SKM-1 (cell line): ENCODE results near the gene LST1.
"Not testable (repeated sequence)": the region's sequence is repeated elsewhere in the genome, so short reads cannot be mapped to it uniquely, and the experiment has no call there.

Experiments used
- DNase-seq: peaks from one replicate; lab custom pipeline; 2025; ENCODE audit not compliant: unreplicated experiment; lab: John Stamatoyannopoulos, UW

LST1 gene

DNA sequence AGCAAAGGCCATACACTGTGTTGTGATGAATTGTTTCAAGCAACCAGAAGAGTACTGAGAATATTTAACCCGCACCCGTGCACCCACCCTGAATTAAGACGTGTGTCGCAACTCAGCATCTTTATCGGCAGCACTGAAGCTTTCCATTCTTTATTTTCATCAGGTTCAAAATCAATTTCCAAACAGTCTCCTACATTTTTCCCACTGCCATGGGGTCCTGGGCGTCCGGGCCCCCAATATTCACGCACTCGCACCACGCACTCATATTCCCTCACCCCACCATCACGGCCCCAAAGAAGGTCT lies 5.7 kb upstream of the LST1 start:
- no peak for DNase-seq

DNA sequence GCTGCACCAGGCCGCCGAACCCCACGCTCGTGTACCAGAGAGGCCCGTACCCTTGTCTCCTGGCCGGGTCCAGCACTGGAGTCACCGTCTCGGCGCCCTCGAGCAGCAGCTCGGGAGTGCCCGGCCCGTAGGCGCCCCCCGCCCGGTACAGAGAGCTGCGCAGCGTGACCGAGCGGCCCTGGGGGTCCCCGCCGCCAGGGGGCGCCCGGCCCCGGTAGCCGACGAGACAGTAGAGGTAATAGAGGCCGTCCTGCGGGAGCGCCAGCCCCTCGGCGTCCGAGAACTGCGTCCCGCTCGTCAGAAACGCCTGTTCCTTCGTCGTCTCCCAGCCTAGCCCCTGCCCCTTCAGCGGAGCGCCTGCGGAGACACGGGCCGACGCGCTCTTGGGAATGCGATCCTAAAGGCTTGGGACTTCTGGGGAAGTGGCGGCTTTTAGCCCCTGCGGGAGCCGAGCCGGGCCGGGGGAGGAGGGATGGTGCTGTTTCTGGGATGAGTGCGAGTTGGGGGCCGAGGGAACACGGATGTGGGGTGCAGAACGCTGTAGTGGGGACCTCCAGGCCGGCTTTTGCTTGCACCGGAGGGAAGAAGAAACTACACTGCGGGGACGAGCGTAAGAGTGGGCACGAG lies 5.2 kb upstream of the LST1 start:
- peak; percentile 63 for DNase-seq

DNA sequence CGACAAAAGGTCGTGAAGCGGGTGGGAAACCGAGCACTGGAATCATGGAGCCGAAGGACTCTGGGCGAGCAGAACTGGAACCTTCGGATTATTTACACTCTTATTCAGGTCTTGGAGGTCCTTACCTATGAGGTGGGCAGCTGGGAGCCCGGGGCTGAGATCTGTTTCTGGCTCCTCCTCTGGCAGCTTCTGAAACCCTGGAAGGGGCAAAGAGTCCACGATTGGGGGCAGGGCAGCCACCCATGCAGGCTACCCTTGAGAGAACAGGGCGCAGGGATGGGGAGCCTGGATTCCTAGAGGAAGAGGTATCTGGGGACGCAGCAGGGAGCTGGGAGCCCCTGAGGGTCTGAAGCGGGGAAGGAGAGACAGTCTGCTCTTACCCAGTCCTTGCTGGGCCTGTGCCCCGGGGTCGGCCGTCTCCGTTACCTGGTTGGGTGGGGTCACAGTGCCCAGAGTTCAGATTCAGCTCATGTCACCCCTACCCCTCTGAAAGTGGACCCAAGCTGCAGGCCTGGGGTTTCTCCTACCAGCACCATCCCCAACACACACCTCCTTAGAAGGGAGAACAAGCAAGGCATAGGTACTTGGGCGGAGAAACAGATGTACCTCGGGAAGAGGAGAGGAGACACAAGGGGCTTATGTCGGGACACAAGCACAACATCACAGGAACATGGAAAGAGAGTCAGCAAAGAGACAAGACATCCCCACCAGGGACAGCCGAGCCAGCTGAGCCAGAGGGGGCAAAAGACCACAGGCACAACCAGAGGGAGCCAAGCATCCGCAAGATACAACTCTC lies 4.4 kb upstream of the LST1 start:
- no peak for DNase-seq

DNA sequence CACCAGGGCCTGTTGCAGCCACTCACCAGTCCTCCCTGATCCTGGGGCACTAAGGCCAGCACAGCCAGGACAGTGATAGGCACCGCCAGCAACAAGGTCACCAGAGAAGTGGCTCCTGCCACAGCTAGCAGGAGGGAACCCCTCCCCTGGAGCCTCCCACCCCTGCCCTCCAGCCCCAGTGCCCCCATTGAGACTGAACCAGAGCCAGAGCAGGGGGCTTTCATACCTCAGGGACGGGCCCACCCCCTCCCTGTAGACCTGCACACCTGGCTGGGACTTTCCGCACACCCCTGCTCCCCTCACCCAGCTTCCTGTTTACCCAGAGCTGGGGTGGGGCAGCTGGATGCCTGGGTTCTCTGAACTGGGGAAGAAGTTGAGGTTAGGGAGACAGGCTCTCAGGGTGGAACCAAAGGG lies 3.8 kb upstream of the LST1 start, which contains the start of gene LTB:
Gene LTB, minus strand, starts transcription at position 195 of the 414 bp plus-strand sequence. Its CDS starts 7 bp downstream, at position 188.
- DNase-seq = no peak

DNA sequence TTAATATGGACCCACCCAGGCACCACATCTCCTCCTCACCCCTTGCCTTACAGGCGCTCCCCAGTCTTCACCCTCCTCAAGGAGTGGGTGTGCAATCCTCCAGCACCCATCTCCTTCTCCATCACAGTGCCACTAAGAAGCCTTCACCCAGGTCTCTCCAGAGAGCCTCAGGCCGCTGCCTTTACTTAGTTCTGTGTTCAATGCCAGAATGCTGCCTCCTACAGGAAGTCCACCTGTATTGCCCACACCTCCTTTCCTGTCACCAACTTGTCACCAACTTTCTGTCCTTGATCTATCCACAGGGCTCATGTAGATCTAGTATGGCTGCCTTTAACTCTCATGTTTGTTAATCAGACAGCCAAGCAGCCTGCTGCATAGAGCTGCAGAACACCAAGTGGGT lies 586 bp upstream of the LST1 start:
- peak; percentile 50 for DNase-seq

DNA sequence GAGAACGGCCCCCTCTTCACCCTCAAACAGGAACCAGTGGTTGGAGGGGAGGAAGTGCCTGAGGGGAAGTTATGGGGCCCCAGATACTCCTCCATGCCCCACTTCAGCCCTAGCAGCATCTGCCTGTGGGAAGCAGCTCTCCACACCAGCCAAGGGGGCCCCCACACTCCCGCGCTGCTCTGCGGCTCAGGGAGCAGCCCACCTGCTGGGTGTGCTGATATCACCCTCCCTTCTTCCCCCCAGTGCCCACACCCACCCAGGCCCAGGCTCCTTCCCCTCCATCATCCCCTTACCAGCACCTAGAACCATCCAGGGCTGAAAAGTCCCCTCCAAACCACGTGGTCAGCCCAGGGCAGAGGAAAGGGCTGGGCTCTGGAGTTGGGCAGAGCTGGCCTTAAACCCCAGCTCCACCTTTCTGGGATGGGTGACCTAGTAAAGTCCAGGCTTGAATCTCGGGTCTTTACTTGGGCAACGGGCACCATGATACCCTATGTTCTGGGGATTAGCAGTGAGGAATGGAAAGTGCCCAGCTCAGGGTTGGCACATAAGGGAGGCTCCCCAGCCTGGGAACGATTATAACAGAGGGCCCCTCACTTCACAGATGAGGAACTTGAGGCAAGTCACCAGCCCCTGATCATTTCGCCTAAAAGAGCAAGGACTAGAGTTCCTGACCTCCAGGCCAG lies 663 bp downstream of the LST1 start:
- DNase-seq = peak; percentile 81

DNA sequence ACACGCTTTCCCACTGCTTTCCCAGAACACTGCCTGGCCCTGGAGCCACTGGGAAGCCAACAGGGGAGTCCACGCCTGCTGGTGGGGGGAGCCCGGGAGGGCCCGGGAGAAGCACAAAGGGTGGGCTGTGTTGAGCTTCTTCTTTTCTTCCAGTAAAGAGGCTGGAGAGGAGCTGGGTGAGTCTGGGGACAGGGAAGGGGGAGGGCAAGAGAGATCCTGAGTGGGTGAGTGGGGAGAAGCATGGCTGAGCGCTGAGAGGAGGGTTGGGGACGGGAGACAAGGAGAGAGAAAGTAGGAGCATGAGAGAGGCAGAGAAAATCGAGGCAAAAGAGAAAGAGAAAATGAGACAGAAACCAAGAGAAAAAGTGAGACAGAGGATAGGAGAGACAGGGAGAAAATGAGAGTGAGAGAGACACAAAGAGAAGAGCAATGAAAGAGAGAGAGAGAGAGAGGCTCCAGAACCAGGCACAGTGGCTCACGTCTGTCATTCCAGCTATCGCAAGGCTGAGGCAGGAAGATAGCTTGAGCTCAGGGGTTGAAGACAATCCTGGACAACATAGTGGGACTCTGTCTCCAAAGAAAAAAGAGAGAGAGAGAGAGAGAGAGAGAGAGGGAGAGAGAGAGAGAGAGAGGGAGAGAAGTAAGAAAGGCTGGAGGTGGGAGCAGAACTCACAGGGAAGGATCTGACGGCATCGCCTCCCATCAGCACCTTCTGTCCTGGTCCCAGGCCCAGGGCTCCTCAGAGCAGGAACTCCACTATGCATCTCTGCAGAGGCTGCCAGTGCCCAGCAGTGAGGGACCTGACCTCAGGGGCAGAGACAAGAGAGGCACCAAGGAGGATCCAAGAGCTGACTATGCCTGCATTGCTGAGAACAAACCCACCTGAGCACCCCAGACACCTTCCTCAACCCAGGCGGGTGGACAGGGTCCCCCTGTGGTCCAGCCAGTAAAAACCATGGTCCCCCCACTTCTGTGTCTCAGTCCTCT lies 2.0 kb downstream of the LST1 start:
- no peak for DNase-seq

DNA sequence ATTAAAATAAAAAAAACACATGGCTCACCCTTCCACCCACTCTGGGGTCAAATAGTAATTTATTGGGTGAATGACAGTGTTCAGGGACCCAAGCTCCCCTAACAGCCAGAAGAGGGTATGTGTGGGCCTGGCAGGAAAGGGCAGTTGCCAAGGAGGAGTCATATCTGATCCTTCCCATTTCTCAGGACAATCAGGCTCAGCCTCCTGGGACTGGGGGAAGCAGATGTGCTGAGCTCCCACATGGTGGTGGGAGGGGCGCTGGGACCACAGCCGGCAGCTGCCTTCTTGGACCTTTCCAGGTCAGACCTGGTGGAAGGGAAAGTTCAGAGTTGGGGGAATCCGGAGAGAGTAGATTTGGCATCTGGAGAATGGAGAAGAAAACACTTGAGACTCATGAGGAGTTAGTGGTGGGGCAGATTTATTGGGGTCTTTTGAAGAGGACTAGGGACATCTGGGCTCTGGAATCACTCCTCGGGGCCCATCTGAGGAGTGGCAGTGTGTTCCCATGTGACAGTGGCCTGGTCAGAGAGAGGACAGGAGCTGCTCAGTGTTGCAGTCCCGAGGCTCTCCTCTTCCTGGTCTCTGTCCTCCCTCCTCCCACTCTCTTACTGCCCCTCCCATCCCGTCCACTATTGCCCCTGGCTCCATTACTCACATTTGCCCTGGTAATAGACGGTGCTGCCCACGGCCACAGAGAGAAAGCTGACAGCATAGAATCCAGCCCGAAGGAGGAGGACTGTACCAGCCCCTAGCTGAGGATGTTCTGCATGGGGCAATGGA lies 3.0 kb downstream of the LST1 start:
- no peak for DNase-seq

DNA sequence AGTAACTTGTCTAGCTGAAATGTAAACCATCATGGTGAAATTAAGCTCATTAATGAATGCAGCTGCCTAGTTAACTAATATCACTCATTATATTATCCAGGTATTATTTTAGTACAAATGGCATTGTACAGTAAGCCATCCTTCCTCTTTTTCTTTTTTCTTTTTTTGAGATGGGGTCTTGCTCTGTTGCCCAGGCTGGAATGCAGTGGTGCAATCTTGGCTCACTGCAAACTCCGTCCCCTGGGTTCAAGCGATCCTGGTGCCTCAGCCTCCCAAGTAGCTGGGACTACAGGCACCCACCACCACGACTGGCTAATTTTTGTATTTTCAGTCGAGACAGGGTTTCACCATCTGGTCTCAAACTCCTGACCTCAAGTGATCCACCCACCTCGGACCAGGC lies 4.6 kb downstream of the LST1 start:
- DNase-seq = not testable (repeated sequence)

DNA sequence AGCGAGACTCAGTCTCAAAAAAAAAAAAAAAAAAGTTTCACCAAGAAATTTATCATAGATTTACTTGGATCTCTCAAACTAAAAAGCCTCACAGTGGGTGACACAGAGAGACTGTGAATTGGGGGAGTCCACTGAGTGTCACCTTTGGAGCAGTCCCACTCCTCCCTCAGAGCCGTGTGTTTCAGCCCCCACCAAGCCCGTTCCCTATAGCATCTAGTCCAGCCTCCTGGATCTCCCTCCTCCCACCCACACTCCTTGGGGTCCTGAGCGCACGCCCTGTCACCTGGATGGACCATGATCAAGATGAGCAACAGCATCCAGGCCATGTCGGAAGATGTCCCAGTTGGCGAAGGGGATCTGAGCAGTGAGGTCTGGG lies 6.3 kb downstream of the LST1 start:
- no peak for DNase-seq

DNA sequence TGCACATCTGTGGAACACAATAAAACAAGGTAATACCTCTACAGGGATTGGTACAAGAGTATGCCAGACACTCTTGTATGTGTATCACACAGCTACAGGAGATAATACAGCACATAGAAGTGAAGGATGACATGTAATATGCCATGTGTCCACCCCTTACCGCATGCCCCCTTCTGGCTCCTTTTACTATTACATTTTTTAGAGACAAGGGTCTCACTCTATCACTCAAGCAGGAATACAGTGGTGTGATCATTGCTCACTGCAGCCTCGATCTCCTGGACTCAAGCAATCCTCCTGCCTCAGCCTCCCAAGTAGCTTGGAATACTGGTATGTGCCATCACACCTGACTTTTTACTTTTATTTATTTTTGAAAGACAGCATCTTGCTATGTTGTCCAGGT lies 10.9 kb downstream of the LST1 start:
- DNase-seq = peak; percentile 61

DNA sequence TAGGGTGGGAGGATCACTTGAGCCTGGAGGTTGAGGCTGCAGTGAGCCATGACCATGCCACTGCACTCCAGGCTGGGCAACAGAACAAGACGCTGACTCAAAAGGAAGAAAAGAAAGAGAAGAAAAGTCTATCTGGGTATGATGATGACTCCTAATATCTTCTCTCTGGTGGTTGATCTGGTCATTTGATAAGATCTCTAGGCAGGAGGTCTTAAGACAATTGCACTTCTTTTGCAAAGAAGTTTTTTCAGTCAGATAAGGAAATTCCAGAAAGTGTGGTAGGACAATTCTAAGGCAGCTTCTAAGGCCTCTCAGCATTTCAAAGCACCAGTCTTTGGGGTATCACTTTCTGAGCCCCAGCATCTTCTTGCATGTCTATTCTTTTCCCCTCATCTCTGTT lies 21.2 kb downstream of the LST1 start:
- DNase-seq = no peak

DNA sequence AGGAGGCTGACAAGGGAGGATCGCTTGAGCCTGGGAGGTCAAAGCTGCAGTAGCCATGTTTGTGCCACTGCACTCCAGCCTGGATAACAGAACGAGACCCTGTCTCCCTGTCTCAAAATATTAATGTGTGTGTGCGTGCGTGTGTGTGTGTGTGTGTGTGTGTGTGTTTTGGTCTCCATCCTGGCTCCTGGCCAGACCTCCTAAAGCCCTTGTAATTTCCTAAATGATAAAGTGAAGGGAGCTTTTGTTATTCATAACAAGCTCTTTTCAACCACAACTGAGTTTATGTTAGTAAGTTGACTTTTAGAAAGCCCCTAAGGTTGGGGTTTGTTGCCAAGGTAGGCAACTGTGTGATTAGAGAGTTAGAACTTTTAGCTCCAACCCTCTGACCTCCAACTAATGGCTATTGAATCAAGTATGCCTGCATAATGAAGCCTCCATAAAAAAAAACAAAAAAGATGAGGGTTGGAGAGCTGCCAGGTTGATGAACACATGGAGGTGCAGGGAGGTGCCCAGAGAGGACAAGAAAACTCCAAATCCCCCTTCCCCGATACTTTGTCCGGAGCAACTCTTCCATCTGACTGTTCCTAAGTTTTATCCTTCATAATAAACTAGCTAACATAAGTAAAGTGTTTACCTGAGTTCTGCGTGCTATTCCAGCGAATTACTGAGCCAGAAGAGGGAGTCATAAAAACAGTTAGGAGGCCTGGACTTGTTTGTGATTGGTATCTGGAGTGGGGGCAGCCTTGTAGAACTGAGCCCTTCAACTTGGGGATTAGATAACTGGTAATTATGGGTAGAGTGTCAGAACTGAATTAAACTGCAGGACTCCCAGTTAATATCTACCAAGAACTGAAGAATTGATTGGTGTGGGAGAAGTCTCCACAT lies 23.7 kb downstream of the LST1 start:
- no peak for DNase-seq

DNA sequence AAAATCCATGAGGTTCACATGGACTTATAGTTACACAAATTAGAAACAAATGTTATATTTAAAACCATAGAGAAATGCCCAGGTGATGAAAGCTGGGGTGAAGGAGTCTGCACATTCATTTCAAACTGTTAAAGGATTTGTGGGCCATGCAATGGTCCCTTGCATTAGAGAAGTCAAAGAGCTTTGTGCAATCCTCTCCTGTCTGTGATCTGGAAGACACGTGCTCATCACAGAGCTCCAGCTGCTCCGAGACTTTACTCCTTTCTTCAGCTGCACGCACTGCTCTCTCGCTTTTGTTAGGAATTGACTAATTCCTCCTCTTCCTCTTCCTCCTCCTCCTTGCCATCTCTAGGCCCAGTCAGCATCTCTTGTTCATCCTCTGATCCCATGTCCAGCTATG lies 24.9 kb downstream of the LST1 start:
- DNase-seq = no peak

DNA sequence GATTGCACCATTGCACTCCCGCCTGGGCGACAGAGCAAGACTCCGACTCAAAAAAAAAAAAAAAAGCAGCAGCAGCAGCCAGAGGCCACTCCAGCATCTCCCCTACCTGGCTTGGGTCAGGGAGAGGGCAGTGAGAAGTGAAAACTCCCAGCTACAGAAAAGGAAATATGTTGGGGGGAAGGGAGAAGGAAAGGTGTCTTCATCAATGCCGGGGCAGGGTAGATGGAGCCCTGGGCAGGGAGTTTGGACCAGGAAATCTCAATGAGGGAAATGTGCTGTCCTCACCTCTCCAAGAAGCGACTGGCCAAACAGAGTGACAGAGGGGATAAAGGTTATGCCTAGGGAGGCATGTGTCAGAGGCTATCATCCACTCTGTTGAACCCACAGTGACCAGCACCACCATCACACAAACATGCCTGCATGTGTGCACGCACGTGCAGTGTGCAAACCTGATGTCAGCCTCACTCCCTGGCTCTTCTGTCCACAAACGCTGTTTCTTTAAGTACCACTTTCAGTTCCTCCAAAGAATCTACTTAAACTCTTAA lies 28.1 kb downstream of the LST1 start:
- DNase-seq = no peak

DNA sequence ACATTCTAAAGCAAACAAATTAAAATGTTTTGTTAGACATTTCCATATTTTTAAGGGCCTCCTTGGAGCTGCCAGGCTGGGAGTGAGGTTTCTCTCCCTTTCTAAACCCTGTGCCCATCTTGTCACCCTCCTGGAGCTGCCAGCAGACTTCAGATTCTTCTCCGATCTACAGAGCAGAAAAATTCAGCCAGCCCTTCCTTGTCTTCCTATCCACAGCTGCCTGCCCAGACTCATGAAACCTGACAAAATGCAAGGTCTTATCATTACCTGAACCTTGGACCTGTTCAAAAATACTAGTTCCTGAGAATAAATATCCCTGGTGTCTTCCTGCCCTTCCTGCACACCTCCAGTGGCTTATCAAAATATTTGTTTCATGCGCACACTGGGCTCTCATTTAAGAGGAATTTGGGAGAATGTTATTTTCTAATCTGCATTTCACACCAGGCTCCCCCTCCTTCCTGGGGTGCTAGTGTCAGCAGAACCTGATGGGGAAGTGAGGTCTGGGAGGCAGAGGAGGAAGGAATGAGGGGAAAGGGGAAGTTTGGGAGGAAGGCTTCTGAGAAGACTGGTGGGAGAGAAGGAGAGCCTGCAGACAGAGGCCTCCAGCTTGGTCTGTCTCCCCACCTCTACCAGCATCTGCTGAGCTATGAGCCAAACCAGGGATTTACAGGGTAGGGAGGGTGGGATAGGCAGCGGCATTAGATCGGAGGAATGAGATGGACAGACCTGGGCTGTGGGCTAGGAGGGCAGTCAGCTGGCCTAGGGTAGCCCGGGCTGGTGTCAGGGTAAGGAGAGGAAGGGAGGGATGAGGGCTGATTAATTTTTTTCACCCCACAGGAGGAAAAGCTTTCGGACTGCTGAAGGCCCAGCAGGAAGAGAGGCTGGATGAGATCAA lies 28.9 kb downstream of the LST1 start, which contains the start of gene AIF1:
Gene AIF1, plus strand, starts transcription at position 551 of the 895 bp plus-strand sequence. Its CDS starts 96 bp downstream, at position 647.
- peak; percentile 66 for DNase-seq

DNA sequence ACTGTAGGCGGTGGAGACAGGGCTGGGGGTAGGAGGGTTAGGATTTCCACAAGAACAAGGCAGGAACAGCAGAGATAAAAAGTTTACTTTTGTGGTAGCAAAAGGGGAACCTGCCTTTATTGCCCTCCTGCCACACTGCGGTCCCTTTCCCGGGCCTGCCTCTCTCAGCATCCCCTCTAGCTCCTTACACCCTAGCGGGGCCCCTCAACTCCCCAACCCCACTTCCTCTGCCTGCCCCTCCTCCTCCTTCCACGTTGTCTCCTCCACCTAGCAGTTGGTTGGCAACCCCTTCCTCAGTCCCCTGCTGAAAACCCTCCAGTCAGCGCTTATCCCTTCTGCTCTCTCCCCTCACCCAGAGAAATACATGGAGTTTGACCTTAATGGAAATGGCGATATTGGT lies 29.7 kb downstream of the LST1 start:
- DNase-seq = peak; percentile 91

DNA sequence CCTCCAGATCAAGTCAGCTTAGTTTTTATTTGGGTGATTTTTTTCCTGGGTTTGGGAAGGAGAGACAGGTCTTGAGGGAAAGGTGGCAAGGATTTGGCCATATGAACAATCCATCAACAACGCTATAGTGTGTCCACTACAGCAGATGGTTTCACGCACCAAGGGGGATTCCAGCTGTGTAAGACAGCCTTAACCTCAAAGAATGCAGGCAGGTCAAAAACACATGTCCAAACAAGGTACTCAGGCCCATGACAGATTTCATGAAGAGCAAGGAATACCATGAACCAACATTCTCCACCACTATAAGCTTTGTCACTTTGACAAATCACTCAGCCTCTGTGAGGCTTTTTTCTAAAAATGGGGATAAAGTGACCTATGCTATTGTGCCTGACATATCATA lies 30.9 kb downstream of the LST1 start:
- DNase-seq = no peak
